GM19043 (cell line): ENCODE data around the gene RAPH1.
"Not testable (repeated sequence)": the region's sequence is repeated elsewhere in the genome, so short reads cannot be mapped to it uniquely, and the experiment has no call there.

Experiments
- ATAC-seq: cut with Tn5 transposase; IDR thresholded peaks from one replicate; pipeline ENCODE4 v1.9.1; 2021; ENCODE audit warnings: low read depth; ENCODE audit not compliant: unreplicated experiment

Gene RAPH1

DNA sequence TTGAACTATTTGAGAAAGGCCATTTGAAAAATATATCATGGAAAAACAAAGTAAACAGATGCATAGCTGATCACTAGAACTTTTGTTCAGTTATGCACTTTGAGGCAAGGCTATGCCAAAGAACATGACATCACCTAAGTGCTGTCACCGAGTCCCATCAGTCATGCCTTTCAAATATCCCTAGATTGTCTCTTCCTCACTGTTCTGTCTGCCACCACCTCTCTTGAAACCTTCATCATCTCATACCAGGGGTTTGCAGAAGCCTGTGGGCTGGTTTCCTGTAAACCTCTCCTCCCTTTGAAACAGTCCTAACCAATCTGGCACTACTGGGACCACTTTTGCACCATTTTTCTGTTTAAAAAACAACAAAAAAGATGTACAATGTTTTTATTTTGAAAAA is 12.3 kb upstream of the RAPH1 start:
- ATAC-seq: no peak

DNA sequence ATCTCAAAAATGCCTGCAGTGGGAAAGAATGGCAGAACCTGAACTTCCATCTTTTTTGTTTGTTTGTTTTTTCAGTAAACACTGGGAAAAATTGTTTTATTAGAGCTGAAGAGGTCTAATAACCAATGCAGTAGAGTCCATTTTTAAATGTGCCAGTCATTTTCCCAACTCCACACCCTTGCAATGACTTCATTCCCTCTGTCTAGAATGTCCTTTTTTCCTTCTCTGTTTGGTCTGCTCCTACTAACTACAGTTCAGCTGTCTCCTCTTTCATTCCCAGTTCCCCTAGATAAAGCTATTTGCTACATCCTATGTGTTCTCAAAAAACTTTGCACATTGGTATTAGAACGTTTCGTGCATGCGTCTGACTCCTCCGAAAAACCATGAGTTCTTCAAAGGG is 9.3 kb upstream of the RAPH1 start:
- ATAC-seq: no peak

DNA sequence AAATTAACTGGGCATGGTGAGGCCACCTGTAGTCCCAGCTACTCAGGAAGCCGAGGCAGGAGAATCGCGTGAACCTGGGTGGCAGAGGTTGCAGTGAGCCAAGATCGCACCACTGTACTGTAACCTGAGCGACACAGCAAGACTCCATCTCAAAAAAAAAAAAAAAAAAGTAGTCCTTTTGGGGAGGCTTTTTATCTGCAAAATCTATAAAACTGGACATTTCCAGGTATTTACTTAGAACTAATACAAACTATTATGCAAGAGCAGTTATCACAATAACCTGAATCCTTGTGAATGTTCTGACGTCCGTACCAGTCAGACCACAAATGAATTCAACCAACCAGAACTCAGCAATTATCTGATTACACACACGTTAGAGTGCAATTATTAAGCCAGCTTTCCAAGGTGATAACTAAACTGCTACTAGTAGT is 8.8 kb upstream of the RAPH1 start:
- ATAC-seq: no peak

DNA sequence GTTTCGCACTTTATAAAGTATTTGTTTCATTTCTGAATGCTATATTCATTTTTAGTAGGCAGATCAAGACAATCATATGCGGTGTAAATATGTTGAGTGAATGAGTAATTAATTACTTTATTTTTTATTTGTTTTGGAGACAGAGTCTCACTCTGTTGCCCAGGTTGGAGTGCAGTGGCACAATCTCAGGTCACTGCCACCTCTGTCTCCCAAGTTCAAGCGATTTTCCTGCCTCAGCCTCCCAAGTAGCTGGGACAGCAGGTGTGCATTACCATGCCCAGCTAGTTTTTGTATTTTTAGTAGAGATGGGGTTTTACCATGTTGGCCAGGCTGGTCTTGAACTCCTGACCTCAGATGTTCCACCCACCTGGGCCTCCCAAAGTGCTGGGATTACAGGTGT is 5.5 kb upstream of the RAPH1 start:
- ATAC-seq: not testable (repeated sequence)

DNA sequence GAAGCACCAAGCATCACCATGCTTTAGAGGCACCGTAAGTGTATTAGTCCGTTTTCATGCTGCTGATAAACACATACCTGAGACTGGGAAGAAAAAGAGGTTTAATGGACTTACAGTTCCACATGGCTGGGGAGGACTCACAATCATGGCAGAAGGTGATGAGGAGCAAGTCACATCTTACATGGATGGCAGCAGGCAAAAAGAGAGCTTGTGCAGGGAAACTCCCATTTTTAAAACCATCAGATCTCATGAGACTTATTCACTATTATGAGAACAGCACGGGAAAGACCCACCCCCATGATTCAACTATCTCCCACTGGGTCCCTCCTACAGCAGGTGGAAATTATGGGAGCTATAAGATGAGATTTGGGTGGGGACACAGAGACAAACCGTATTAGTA is 3.1 kb upstream of the RAPH1 start:
- ATAC-seq: not testable (repeated sequence)

DNA sequence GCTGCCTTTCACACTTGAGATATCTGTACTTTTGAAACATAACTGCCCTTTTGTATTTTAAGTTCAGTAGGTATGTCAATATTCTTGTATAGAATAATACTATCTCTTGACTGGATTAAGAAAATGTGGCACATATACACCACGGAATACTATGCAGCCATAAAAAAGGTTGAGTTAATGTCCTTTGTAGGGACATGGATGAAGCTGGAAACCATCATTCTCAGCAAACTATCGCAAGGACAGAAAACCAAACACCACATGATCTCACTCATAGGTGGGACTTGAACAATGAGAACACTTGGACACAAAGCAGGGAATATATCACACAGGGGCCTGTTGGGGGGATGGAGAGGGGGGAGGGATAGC is 1.5 kb upstream of the RAPH1 start:
- not testable (repeated sequence) for ATAC-seq

DNA sequence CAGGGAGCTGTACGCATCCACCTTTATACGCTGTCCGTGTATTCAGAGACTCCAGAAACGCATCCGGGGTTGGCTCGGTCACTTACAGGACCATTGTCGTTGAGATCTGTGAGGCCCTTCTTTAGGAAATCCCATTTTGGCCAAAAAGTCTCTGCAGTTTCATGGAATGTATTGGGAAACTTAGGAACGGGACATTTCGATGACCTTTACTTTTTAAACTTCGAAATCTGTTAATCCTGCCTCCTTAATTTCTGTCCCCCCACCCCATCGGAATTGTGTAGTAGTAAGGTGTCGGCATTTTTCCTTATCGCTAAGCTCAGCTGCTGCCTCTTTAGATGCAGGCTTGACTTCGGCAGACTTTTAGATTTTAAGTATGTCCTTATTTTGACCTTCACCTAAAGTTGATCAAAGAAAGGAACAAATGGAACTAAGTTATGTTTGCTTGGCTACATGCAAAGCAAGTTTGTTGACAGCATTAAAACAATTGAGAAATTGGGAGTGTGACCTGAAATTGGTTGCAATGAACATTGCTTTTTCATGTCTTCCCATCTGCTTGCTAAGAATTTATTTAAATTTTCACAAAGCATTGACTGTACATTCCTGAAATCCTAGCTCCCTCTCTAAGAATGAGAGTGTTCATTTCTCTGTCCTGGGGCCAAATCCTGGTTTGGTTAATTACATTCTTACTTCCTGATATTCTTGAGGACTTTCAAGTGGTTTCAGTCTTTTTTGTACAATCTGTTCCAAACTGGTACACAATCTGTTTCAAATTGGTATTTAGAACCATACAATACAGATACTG is 884 bp upstream of the RAPH1 start:
- ATAC-seq: peak; percentile 26

DNA sequence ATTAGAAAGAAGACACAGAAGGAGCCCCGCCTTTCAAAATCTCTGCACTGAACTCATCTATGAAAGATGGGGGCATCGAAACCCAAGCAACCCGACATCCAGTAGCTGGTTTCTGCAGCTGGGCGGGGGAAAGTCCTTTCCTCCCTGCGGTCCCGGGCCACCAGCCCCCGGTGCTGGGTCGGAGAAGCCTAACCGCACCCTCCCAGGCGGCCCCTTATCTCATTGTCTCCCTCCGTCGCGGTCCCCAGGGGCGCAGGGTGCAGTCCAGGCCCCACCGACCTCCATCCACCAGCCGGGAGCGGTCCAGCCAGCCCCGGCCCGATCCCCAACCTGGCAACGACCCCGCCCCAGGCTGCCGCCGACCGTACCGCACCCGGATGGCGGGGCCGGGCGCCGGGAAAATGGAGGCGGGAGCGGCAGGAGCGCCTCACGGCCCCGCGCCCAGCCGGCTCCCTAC is 452 bp downstream of the RAPH1 start:
- peak; percentile 22 for ATAC-seq

DNA sequence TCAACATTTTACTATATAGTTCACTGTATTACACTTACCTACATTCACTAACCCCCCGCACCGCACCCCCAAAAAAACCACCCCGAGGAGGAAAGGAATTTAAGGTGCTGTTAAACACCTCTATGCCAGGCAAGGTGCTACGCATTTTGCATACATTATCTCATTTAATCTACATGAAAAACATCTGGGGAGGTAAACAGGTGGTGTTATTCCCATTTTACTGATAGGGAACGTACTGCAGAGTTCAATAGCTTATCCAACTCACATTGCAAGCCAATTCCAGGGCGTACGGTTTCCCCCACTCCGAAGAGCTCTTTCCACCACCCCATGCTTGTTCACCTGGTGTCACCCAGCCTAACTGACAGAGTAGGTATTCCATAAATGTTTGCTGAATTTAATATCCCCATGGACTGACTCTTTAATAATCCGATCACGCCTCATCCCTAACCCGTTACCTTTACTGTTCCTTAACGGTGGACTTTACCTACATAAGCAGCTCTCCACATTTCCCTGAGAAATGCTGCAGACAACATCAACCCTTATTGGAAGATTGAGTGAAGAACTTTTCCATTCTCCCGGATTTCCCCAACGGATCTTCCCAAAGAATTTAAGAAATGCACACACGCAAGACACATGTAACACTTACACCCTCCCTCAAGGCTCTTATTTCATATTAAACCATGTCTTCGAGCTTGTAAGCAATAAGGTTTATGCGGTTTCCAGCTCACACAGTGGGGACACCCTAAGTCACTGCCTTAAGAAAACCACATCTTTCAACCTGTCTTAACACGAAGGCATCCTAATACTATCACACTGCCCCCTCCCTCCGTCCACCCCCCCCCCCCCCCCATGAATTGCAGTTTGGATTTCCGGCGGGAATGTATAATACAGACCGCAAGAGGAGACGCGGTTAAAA is 1.2 kb downstream of the RAPH1 start:
- ATAC-seq: no peak

DNA sequence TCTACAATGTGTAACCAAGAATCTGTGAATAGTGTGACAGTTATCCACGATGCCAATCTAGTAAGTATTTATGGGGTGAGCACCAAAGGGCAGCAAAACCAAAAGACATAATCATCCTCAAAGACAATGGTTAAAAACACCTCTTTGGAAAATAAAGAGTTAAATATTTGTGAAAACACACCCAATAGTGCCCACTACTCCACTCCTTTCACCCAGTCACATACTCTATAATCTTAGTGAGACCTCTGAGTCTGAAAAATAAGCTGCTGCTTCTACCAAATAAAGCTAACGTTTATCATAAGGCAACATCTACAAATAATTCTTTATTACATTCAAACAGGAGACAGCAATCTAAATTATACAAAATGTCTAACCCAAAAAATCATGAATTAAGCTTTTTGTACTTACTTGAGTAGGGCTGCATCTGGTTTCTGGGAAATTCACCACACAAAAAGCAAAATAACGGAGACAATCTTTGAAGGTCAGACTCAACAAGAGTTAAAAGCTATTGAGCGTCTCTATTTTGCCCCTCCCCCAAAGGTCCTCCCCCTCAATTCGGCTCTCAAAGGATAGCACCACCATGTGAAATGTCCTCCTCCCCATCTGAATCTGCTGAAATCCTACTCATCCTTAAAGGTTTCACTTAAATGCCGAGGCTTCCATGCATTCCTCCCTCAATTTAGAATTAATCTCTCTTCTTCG is 2.0 kb downstream of the RAPH1 start:
- ATAC-seq: no peak

DNA sequence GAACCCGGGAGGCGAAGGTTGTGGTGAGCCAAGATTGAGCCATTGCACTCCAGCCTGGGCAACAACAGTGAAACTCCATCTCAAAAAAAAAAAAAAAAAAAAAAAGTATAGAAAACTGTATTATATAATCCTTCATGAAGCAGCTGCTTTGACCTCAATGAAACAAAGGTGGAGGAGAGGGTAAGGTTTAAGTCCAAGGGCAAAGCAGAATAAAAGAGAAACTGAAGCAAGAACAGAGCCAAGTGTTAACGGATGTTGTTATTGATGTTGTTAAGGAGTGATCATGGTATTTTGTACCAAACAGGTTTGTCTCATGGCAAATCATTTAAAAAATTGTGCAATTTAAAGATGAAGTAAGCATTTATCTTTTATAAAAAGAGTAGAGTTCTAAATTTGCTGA is 7.4 kb downstream of the RAPH1 start:
- no peak for ATAC-seq

DNA sequence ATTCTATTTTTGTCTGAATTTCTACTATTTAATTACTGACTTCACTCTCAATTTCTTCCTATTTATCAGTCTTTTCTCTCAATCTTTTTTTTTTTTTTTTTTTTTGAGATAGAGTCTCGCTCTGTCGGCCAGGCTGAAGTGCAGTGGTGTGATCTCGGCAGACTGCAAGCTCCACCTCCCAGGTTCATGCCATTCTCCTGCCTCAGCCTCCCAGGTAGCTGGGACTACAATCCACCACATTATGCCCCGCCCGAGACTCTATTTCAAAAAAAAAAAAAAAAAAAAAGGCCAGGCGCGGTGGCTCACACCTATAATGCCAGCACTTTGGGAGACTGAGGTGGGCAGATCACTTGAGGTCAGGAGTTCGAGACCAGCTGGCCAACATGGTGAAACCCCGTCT is 21.8 kb downstream of the RAPH1 start:
- not testable (repeated sequence) for ATAC-seq

DNA sequence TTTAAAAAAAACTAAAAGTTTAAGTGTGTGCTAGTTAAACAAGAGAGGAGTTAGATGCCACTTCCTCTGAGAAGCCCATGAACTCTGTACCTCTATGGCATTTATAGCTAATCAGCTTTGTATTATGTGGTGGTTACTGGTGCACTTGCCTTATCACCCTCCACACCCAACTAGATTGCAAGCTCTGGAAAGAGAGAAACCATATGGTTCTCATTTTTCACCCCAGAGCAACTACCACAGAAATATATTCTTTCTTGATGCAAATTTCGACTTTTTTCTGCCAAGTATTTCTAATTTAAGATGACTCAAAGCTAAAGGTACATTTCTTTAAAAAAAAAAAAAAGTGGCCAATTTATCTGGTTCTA is 24.2 kb downstream of the RAPH1 start:
- no peak for ATAC-seq

DNA sequence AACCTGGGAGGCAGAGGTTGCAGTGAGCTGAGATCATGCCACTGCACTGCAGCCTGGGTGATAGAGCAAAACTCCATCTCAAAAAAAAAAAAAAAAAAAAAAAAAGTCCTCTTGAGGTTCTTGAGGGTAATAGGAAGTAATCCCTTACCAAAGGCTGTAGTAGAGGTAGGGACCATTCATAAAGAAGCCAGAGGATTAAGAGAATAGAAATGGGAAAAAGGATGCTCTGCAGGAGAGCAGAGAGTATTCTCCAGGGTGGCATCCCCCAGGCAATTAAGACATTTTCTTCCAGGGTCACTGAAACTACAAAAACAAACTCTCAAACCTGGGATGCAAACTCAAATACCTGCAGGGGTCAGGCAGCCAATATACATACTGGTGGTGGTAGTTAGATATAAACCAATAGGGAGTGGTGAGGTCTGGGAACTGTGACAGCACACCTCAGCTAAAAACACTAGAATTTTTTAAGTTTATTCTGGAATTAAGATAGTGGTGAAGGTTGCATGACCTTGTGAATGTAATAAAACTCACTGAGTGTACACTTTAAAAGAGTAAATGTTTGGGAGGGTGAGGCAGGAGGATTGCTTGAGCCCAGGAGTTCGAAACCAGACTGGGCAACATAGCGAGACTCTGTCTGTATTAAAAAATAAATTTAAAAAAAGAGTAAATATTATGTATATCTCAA is 24.7 kb downstream of the RAPH1 start:
- ATAC-seq: no peak

DNA sequence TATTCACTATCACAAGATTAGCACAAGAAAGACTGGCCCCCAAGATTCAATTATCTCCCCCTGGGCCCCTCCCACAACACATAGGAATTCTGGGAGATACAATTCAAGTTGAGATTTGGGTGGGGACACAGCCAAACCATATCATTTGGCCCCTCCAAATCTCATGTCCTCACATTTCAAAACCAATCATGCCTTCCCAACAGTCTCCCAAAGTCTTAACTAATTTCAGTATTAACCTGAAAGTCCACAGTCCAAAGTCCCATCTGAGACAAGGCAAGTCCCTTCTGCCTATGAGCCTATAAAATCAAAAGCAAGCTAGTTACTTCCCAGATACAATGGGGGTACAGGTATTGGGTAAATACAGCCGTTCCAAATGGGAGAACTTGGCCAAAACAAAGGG is 31.6 kb downstream of the RAPH1 start:
- ATAC-seq: not testable (repeated sequence)

DNA sequence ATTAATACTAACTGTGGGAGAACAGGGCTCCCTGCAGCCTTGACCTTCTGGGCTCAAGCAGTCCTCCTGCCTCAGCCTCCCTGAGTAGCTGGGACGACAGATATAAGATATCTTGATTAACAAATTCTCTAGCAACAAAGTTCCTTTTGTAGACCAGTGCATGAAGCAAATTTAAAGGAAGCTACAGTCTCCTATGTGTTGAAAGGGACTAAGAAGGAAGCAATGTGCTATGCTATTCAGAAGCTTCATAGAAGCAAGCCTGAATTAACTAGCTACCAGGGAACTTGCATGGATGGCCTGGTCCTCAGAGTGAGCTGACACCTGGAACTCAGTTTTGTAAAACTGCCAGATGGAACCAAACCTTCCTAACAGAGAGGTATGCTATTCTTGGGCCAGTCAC is 33.2 kb downstream of the RAPH1 start:
- no peak for ATAC-seq

DNA sequence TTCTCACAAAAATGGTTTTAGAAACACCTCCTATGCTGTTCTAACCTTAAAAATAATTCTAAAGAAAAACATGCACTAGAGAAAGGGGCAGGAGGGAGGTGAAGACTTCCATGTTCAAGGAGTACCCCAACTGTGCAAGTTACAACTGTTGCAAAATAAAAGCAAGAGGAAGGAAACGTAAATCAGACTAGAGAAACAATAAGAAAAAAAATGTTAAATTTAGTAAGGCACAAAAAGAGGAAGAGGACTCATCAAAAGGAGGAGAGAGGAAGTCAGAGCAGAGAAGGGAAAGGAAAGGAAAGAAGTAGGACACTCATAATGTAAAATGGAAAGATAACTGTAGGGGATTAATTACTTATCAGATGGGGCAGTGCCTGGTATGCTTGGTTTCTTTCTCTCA is 34.1 kb downstream of the RAPH1 start:
- ATAC-seq: no peak

DNA sequence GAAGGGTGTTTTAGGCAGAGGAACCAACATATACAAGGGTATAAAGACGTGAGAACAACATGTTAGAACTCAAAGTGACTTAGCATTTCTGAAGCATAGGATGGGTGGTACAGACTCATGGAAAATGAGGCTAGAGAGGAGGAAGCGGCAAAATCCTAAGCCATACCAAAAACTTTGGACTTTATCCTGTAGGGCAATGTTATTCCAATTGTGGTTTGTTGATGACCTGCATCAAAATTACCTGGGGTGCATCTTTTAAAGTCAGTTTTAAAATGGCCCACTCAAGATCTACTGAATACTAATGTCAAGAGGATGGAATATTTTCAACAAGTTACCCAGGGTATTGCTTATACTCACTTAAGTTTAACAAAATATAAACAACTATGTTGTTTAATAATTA is 34.8 kb downstream of the RAPH1 start:
- ATAC-seq: no peak

DNA sequence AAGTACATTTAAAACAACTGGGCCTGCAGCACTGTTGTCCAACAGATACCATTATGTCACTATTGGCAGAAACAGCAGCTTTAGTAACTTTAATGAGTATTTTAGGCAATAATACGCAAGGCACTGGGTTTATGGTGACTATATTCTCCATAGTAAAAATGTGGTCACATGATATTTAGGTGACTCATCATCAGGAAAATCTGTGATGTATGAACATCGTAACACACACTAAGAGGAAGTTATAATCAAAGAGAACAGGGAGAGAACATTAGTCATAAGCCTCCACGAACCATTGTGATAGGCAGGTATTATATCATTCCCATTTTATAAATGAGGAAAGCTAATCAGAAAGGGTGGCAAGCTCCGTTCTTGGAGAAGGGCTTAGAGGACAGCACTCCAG is 36.9 kb downstream of the RAPH1 start:
- no peak for ATAC-seq

DNA sequence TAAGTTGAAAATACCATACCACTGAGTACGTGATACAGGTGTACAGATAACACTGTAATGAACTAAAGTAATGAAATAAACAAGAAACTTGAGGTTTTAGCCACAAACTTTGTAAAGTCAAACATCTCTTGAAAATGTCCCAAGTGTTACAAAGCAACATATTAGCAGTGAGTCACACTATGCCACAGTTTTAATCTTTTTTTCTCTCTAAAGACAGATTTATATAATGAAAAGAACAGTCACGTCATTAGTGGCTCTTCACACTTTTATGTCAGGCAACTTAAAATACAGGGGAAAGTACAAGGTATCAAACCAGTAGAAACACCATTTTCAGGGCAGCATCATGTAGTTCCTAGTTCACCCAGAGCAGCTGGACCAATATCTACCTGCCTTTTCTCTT is 42.1 kb downstream of the RAPH1 start:
- no peak for ATAC-seq

DNA sequence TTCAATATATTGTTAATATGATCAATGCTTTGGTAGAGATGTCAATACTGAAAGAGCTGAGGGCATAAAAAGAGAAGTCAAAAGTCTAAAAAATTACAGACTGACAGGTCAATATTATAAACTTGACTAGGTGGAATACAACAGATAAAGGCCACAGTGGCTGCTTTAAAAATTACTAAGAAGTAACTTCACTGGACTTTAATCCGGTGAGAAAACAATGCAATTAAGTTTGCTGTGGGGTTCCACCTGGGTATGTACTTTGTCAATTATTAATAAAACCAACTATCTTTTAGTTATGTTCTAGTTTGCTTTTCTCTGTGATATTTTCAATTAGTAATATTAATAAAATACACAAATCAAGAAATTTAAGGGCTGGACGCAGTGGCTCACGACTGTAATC is 44.7 kb downstream of the RAPH1 start:
- no peak for ATAC-seq
